Measurements from ENCODE around the gene FN1. TPM values are rescaled to one million over a fixed set of nuclear protein-coding genes. Genes with fewer than 3 reads are reported as not detected.
"Not testable (repeated sequence)": the region's sequence is repeated elsewhere in the genome, so short reads cannot be mapped to it uniquely, and the experiment has no call there.

The FN1 gene
- total RNA-seq, 1 experiment from 2014 or later: 3,000 TPM

DNA sequence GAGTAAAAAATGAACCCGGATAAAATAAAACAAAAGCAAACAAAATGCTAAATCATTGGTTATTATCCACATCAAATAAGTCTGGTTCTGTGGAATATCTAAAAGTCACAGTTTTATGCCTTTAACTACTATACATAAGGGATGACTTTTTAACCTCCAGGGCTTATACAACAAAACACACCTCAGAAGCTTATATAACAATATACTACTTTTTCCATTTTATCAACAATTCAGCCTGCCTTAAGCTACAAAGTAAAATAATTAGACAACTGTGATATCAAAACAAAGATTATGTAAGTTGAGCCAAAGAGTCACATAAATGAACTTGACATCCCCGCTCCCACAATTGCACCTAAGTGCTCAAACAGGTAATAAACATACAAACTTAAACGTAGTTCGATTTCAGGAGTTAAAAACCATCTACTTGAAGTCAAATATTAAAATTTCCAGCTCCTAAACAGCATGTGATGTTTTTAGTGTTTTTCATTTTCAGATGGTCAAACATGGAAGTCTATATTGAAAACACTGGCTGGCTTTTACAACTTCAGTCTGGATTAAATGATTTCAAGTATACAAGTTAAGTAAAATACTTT lies 69.3 kb downstream of the FN1 start:
- DNase-seq (ENCODE audit: low read depth): no peak

- no peak for DNase-seq (ENCODE audit: low read depth)
Measured at GRCh38 chr2:215365184-215365658, 70.6 kb downstream of the FN1 start.

- DNase-seq (ENCODE audit: low read depth): no peak
Measured at GRCh38 chr2:215364157-215365155, 71.4 kb downstream of the FN1 start.

- no peak for DNase-seq (ENCODE audit: low read depth)
Measured at GRCh38 chr2:215363461-215364156, 72.3 kb downstream of the FN1 start.

GRCh38 chr2:215363039-215363438 lies 72.8 kb downstream of the FN1 start:
- DNase-seq (ENCODE audit: low read depth): no peak

DNA sequence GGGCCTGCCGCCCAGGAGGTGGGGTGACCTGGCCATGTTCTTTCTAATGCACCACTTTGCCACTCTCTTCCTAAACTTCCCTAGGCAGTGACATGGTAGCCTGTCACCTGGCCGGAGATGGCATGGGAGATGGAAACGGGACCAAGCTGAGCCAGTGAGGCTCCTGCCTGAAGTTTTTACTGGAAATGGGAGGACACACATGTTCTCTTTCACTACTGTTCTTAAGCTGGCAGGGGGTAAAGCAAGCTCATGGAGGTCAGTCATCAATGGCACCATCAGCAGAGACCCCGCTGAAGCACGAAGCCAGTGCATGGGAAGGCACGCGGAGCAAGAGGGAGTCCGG lies 73.3 kb downstream of the FN1 start:
- DNase-seq (ENCODE audit: low read depth): no peak

- DNase-seq (ENCODE audit: low read depth): no peak
Measured at GRCh38 chr2:215361876-215362561, 73.8 kb downstream of the FN1 start.

- no peak for DNase-seq (ENCODE audit: low read depth)
Measured at GRCh38 chr2:215361211-215361875, 74.5 kb downstream of the FN1 start.

- DNase-seq (ENCODE audit: low read depth): no peak
Measured at GRCh38 chr2:215360596-215360995, 75.3 kb downstream of the FN1 start.

GRCh38 chr2:215360059-215360458 lies 75.8 kb downstream of the FN1 start:
- DNase-seq (ENCODE audit: low read depth): not testable (repeated sequence)

DNA sequence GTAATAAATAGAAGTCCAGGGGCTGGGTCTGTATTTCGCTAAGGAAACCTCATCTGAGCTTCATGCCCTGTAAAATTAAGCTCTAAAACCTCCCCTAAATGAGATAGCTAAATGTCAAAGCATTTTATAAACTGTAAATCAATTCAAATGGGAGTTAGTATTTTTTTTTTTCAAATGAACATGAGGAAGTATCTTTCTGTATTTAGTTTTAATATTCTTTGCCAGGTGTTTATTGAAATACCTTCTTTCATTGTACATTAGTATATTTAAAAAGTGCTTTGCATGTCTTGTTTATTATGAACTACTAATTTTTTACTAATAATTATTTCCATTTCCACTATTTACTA lies 76.3 kb downstream of the FN1 start:
- DNase-seq (ENCODE audit: low read depth): no peak

DNA sequence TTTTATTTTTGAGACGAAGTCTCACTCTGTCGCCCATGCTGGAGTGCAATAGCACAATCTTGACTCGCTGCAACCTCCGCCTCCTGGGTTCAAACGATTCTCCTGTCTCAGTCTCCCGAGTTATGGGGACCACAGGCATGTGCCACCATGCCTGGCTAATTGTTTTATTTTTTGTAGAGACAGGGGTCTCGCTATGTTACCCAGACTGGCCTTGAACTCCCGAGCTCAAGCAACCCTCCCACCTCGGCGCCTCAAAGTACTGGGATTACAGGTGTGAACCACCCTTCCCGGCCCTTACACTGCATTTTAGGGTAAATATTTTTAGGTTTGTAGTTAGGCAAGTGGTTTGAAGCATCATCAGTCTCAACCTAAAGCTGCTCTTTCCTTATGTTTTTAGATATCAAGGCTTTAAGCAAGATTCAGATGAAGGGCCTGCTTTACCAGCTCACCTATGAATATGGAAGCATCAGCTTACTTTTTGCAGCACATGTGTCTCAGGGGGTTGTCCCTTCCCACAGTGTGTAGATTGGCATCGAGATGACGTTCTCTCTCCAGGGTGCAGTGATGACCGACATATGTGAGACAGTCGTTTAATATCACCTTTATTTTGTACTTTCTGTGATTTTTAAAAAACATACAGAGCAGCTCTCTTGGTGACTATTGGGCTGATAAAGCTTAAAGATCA lies 76.8 kb downstream of the FN1 start:
- DNase-seq (ENCODE audit: low read depth): no peak

GRCh38 chr2:215358312-215358845 lies 77.5 kb downstream of the FN1 start:
- DNase-seq (ENCODE audit: low read depth): no peak

GRCh38 chr2:215357660-215358059 lies 78.2 kb downstream of the FN1 start:
- no peak for DNase-seq (ENCODE audit: low read depth)

GRCh38 chr2:215356948-215357461 lies 78.9 kb downstream of the FN1 start:
- DNase-seq (ENCODE audit: low read depth): no peak

GRCh38 chr2:215356334-215356947 lies 79.4 kb downstream of the FN1 start:
- DNase-seq (ENCODE audit: low read depth): no peak

DNA sequence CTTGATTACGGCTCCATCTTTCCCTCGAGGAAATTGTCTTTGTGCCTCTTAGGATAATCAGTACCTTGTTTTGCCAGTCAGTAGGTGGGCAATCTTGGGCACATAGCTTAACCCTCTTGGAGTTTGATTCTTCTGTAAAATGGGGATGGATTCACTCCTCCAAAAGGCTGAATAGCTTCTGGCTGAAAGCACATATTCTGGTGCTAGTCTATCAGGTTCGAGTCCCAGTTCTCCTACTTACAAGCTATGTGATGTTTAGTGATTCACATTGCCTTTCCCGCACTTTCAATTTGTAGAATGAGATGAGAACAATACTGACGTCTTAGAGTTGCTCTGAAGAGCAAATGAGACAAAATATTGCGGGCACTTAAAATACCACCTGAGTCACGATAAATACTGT lies 80.1 kb downstream of the FN1 start:
- DNase-seq (ENCODE audit: low read depth): no peak

- no peak for DNase-seq (ENCODE audit: low read depth)
Measured at GRCh38 chr2:215354771-215355695, 80.8 kb downstream of the FN1 start.

- DNase-seq (ENCODE audit: low read depth): no peak
Measured at GRCh38 chr2:215352602-215353001, 83.3 kb downstream of the FN1 start.
